NCI-H1092 treated with DMSO at 0.1 percent for 48 hours (cell line): Measurements from ENCODE around the gene RHCG.
"Not testable (repeated sequence)": the region's sequence is repeated elsewhere in the genome, so short reads cannot be mapped to it uniquely, and the experiment has no call there.

Source experiments
- DNase-seq: peaks from one replicate; lab custom pipeline; 2025; lab: John Stamatoyannopoulos, UW

RHCG gene

GRCh38 chr15:89477411-89478242, 18.8 kb downstream of the RHCG start:
- DNase-seq = no peak

- DNase-seq = no peak
Measured at GRCh38 chr15:89475661-89476060, 20.7 kb downstream of the RHCG start.

- DNase-seq = peak; percentile 10
Measured at GRCh38 chr15:89472785-89473256, 23.6 kb downstream of the RHCG start.

GRCh38 chr15:89469426-89470096, 26.8 kb downstream of the RHCG start:
- no peak for DNase-seq

- DNase-seq = not testable (repeated sequence)
Measured at GRCh38 chr15:89468813-89469212, 27.6 kb downstream of the RHCG start.

- no peak for DNase-seq
Measured at GRCh38 chr15:89463113-89463512, 33.3 kb downstream of the RHCG start.

- DNase-seq = no peak
Measured at GRCh38 chr15:89462198-89462912, 34.0 kb downstream of the RHCG start.

GRCh38 chr15:89461386-89461785, 35.0 kb downstream of the RHCG start:
- DNase-seq = no peak

GRCh38 chr15:89460048-89460447, 36.3 kb downstream of the RHCG start:
- no peak for DNase-seq

- no peak for DNase-seq
Measured at GRCh38 chr15:89459271-89460038, 36.9 kb downstream of the RHCG start.

- no peak for DNase-seq
Measured at GRCh38 chr15:89458440-89458839, 37.9 kb downstream of the RHCG start.

- DNase-seq = no peak
Measured at GRCh38 chr15:89457086-89457485, 39.3 kb downstream of the RHCG start.

- DNase-seq = no peak
Measured at GRCh38 chr15:89455535-89455934, 40.8 kb downstream of the RHCG start.

- DNase-seq = no peak
Measured at GRCh38 chr15:89452330-89452836, 44.0 kb downstream of the RHCG start.

GRCh38 chr15:89451846-89452245, 44.5 kb downstream of the RHCG start:
- DNase-seq = no peak

GRCh38 chr15:89450076-89451006, 46.0 kb downstream of the RHCG start:
- no peak for DNase-seq

GRCh38 chr15:89448825-89449224, 47.6 kb downstream of the RHCG start:
- no peak for DNase-seq

- DNase-seq = no peak
Measured at GRCh38 chr15:89447676-89448075, 48.7 kb downstream of the RHCG start.

- DNase-seq = no peak
Measured at GRCh38 chr15:89446255-89446891, 50.0 kb downstream of the RHCG start.

- no peak for DNase-seq
Measured at GRCh38 chr15:89445518-89445917, 50.9 kb downstream of the RHCG start.
